ENCODE results near the gene EML6.

EML6 gene

DNA sequence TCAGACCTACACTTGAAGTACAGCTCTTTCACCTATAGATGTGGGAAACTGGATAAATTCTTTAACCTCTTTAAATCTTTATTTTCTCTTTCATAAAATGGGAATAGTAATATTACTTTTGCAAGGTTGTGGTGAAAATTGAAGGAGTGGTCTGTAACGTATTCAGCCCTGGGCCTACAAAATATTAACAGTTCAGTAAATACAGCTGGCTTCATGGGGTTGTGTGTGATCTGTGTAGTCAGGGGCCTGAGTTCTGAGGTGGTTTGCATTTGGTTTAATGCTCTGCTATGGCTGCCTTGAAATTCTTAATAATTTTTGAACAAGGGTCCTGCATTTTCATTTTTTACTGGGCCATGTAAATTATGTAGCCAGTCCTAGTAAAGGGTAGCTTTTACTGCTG, 16.8 kb upstream of the EML6 start:
- no peak for DNase-seq (ENCODE audit: low read depth in 2 of 2)

DNA sequence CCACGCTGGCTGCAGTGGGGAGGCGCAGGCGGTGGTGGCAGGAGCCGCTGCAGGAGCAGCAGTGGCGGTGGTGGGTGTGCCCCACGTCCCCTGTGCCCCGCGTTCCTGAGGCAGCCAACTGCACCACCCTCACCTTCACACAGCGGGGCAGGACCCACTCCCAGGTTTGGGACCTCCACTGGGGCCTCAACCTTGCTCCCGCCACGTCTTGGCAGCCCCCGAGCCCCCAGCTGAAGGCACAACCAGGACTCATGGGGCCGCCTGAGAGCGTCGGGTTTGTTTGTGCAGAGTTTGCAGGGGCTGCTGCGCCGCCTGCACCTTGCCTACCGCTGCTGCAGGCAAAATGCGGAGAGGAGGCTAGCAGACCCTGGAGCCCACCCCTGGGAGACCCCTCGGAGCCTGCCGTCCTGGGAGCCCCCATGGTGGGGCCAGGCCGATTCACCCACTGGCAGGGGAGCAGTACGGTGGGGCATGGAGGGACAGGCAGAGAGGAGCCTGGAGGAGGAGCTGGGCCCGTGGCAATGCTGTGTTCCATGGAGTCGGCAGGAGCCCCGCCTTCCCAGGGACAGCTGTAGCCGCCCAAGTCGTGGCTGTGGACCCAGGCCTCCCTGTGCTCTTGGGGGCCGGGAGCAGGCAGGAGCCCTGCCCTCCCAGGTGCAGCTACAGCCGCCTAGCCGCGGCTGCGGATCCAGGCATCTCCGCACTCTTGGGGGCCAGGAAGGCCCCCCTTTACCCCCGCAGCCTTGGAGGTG, 14.7 kb upstream of the EML6 start:
- DNase-seq (ENCODE audit: low read depth in 2 of 2): no peak

DNA sequence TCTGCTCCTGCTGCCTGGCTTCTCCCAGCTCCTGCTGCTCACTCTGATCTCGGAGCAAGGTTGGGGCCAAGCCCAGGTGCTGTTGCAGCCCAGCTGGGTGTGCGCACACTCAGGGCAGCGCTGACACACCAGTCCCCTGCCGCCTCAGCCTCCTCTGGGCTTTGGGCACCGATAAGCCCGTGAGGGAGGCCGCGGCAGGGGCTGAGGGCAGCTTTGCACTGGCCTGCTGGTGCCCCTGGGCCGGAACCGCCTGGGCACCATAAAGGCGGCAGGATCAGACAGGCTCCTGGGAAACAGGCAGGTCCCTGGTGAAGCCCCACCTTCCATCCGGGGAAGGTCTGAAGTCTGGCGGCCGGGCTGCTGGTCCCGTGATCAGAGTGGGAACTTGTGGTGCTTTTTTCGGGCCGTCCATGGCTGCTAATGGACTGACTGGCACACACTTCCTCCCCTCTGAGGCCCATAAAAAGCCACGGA, 14.1 kb upstream of the EML6 start:
- no peak for DNase-seq (ENCODE audit: low read depth in 2 of 2)

DNA sequence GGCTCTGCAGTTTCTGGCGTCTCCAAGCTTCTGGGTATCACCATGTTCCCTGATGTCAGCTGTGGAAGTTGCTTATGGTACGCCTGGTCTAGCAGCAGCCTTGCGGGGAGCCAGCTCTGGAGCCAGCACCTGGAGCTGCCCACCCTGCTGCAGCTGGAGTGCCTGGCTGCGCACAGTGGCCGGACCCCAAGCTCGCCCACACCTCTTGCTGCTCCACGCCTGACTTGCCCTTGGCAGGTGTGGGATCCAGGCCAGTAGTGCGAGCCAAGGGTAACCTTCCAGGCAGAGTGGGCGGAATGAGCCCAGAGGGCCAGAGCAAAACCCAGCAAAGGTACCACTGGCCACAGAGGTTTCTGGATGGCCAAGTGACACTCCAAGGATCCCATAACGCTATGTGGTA, 13.2 kb upstream of the EML6 start:
- DNase-seq (ENCODE audit: low read depth in 2 of 2): no peak

DNA sequence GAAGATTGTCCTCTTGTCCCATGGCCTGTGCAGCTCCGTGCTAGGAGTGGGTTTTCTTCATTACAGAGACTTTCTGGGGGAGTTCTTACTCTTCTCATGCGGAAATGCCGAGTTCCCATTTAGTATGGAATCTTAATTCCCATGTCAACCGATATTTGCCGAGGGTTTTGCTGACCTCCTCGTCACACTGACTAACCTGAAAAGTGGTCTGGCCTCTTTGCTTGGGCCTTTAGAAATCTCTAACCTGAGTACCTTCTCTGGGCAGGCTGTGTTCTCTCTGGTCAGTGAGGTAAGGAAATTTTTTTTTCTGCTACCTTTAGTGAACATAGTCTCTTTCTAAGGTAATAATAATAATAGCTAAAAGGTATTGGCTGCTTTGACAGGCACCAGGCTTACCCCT, 10.9 kb upstream of the EML6 start:
- DNase-seq (ENCODE audit: low read depth in 2 of 2): no peak

DNA sequence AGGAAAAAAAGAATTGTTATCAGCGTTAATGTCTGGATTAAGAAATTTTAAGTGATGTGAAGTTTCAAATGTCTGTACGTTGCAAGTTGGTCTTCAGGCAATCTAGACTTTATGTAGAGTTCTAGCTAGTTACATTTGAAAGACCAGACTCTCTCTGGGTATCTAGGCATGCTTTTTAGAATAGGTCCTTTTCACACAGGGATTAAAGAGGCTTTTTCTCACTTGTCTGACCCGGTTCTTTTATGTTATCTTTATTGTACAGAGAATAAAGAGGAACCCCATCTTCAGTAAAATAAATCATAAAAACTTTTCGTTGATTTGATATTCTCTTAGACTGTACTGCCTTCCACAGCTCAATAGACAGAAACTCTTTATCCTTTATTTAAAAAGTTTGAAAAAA, 8.5 kb upstream of the EML6 start:
- no peak for DNase-seq (ENCODE audit: low read depth in 2 of 2)

DNA sequence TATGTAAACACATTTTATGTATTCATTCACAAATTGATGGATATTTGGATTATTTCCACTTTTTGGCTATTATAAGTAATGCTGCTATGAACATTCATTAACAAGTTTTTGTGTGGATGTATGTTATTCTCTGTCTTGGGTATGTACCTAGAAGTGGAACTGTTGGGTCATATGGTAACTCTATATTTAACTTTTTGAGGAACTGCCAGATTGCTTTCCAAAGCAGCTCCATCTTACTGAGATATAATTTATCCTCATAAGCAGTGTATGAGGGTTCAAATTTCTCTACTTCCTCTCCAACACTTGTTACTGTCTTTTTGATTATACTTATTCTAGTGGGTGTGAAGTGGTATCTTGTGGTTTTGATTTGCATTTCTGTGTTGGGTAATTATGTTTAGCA, 7.1 kb upstream of the EML6 start:
- DNase-seq (ENCODE audit: low read depth in 2 of 2): no peak

DNA sequence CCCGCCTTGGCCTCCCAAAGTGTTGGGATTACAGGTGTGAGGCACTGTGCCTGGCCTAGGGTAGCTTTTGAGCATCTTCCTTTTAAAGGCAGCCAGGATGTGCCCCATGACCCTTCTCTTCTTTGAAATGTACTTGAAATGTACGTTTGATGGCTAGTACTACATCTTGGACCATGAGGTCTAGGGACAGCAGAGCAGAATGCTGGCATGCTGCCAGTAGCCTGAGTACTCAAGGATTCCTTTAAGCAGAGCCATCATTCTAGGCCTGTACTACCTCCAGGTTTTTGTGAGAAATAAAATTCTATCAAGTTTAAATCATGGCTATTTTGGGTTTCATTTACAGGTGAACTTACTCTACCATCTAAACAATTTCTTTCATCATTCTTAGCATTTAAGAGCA, 2.9 kb upstream of the EML6 start:
- DNase-seq (ENCODE audit: low read depth in 2 of 2): no peak

DNA sequence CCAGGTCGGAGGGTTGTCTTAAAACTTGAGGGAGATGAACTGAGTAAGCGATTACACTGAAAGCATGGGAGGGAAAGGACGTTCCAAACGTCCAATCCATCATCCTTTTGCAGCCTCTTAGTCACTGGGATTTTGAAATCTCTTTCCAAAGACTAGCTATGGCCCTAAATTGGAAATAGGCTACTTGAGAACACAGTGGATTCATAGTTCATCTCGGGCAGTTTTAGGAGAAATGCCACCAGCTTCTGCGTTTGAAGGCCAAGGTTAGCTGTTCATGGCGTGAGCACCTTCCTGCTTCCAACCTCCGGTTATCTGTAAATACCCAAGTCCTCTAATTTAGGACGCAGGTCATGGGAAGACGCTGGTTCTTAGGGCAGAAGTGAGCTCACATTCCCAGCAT, 821 bp upstream of the EML6 start:
- no peak for DNase-seq (ENCODE audit: low read depth in 2 of 2)

DNA sequence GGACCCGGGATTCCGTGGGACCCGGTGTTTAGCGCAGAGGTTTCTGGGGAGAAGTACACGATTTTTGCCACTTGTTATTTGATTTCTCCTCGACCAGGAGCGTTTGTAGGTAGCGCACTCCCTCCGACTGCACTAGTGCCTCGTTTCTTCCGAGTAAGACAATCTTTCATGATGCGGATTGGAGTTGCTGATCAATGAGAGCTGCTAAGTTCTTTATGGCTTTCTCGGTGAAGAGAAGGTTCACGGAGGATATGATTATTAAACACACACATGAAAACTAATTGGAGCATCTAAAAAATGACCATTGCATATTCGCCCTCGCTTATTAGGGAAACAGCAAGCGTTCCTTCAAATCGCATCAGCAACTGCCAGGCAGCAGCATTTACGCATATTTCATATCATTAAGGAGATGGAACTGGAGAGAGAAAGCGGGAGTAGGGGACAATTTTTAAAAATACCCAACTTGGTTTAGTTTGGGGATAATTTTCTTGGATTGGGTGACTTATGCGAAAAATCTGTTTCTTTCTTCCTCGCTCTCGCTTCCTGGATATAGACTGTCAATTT, 616 bp downstream of the EML6 start:
- no peak for DNase-seq (ENCODE audit: low read depth in 2 of 2)

DNA sequence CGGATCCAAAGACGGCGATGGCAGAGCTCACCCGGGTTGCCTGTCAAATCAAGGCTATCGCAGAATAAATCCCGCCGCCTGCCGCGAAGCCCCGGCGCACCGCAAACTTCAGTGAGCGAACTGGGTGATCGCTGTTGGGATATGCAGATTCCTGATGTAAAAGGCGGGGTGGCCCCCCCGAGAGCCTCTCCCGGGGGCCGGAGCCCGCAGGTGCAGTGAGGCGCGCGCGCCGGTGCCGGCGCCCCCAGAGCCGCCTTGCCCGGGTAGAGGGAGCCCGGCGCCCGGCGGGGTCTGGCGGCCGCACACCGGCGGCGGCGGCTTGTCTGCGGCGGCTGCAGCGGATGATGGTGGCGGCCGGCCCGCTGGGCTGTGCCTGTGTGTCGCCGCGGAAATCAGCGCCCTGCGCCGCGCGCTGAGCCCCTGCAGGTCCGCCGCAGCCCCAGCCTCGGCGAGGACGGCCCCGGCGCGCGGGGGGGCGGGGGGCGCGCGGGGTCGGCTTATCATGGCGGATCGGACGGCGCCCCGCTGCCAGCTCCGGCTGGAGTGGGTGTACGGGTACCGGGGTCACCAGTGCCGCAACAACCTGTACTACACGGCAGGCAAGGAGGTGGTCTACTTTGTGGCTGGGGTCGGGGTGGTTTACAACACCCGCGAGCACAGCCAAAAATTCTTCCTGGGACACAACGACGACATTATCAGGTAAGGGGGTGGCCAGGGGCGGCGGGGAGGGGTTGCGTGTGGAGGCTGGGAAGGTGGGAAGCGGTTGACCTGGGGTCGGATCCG, 1.3 kb downstream of the EML6 start:
- no peak for DNase-seq (ENCODE audit: low read depth in 2 of 2)

DNA sequence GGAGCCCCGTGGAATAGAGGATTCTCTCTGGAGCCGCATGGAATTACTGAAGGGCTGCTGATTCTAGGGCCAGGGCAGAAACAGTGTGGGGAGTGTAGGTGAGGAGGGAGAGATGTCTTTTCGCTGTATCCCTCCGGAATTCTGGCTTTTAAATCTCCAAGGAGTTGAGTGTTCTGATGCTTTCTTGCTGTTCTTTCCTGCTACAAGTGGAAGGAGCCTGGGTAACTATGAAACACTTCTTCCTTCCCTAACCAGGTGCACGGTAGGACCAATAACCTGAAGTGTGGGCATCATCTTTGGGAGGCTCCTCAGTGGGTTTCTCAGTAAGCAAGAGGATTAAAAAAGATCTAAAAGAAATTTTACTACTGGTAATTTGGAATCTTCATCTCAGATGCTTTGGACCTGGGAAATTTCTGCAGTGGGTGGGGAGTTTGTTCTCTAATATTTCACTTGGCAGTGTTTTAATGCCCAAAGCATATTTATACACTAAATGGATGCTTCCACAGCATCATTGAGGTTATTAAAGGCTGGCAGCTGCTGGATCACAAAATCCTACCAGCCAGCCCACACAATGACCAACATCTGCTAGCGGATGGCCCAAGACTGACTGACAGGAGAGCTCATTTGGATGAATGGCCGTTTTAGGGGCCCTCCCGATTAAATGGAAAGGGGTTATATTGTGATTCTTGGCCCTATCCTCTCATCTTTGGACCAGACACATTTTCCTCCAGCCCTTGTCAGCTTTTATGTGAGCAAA, 2.1 kb downstream of the EML6 start:
- no peak for DNase-seq (ENCODE audit: low read depth in 2 of 2)

DNA sequence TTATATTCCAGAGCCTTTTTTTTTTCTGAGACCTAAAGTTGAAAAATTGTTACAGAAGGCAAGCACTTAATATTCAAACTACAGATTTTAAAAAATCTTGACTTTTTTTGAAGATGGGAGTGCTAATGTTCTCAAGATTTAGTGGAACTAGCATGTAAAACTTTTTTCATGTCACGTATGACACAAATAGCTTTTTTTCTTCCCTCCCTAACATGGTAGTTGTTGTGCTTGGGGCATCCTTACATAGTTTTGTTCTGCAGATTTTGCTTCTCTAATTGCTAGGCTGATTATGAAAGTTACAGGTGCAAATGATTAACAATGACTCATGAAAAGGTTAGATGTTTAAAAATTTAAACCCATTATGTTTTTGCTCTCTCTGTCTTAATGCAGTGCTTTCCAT, 3.0 kb downstream of the EML6 start:
- no peak for DNase-seq (ENCODE audit: low read depth in 2 of 2)

DNA sequence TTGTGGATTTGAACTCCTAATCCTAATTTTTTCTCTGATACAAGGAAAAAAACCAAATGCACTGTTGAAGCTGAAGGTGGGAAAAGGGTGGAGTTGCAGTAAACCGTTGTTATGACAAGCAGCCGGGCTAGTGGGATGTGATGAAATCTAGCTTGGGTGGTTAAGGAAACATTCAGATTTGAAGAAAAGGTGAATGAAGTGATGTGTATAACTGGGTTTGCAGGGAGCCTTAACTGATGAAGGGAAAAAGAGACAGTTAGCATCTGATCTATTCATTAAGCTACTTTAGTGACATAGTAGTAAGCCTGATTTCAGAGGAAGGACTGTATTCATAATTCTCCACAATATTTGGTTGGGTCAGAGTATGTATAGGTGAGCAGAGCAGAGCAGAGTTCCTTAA, 3.5 kb downstream of the EML6 start:
- DNase-seq (ENCODE audit: low read depth in 2 of 2): no peak

DNA sequence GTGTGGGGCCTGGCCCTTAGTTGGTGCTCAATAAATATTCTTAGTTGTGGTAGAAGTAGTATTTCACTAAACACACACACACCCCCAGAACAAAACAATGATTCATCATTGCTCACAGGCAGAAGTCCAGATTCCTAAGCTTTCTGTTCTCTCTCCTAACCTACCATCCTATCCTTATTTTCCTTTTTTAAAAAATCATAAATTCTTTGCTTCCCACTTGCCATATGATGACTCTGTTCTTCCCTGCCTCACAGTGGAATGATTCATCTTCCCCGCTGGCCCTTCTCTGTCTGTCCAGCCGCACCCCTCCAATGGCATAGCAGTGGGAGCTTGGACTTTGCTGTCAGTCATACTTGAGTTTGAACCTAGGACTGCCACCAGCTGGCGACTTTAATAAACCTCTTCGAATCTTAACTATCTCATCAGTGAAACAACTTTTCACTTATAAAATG, 5.2 kb downstream of the EML6 start:
- DNase-seq (ENCODE audit: low read depth in 2 of 2): no peak

DNA sequence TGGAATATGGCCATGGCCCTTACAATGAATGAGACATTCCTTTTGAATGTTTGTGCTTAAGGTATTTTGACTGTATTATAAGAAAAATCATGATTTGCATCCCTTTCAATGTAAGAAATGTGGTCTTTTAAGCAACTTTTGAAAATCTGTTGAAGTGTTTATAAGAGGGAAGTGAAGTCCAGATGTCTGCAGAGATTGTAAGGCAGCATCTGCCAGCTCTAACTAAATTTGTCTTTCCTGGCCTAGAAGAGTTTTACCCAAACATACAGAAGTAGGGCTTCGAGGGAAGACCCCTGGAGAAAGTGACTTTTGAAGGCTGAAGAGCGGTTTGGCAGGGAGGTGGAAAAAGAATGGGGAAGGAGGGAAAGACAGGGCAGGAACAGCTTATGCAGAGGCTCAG, 12.2 kb downstream of the EML6 start:
- no peak for DNase-seq (ENCODE audit: low read depth in 2 of 2)

DNA sequence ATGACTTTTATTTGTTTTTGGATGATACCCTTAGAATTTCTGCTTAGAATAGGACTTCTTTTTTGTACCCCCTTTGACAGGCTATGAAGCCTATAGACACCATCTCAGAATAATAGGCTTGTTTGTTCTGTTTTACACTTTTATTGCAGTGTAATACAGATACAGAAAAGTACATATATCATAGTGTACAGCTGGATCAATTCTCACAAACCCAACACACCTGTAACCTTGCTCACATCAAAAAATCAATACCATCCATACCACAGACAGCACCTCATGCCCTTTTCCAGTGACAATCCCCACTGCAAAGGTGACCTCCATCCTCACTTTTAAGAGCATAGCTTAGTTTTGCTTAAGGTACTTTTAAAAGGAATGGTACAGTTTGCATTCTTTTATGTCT, 14.8 kb downstream of the EML6 start:
- no peak for DNase-seq (ENCODE audit: low read depth in 2 of 2)

DNA sequence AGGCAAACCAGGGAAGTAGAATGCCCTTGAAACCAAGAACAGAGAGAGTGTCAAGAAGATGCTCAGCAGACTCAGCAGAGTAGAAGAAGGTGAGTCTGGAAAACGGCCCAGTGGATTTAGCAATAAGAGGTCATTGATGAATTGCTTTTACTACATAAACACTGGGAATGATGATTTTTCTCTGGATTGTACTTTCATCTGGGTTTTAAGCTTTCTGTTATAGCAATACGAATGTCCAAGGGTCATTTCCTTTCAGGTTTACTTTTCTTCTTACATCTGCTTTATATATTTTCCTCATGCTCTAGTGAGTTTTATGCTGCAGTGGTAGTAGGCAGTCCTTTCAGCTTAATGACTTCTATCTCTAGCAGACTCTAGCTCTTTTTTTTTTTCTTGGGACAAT, 16.9 kb downstream of the EML6 start:
- no peak for DNase-seq (ENCODE audit: low read depth in 2 of 2)

DNA sequence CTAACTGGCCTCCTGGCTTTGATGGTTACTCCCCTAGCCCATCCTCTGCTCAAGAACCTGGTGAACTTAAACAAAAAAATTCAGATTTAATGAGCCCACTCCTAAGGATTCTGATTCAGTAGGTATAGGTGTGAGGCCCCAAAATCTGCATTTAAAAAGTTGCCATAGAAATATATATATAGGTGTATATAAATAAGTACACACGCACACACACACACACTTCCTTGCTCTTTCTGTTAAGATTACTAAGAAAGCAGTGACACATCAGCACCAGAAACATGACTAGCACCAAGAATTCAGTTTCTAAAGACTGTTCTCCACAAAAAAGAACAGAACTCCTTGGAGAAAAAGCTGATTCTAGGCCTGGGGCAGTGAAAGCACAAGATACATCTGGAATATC, 17.8 kb downstream of the EML6 start:
- DNase-seq (ENCODE audit: low read depth in 2 of 2): no peak

DNA sequence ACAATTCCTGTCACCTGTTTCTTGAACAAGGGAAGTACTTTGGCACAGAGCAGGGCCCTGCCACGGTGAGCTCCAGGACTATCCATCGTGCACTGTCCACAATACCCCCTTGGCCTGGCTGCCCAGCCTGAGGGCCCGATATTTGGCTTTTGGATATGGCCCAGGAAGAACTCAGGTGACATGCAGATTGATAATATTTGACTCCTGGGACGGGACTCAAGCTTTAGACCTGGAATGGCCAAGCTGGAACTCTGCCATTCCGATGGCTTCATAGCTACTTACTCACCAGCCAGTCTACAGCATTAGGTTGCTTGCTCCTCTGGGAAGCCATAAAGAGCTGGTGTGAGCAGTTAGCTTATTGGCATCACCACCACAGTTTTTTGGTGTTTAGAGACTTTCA, 26.6 kb downstream of the EML6 start:
- no peak for DNase-seq (ENCODE audit: low read depth in 2 of 2)

DNA sequence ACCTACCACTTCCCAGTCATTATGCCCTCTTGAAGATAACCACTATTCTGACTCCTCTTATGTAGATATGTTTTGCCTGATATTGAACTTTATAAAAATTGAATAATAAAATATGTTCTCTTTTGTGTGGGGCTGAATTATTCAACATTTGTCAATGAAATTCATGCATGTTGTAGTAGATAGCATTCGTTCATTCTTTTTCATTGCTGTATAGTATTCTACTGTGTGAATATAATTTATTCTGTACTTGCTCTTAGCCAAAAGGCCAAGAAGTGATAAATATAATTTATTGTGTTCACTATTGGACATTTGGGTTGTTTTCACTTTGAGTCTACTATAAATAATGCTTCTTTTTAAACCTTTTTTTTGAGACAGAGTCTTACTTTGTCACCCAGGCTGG, 29.0 kb downstream of the EML6 start:
- DNase-seq (ENCODE audit: low read depth in 2 of 2): no peak

DNA sequence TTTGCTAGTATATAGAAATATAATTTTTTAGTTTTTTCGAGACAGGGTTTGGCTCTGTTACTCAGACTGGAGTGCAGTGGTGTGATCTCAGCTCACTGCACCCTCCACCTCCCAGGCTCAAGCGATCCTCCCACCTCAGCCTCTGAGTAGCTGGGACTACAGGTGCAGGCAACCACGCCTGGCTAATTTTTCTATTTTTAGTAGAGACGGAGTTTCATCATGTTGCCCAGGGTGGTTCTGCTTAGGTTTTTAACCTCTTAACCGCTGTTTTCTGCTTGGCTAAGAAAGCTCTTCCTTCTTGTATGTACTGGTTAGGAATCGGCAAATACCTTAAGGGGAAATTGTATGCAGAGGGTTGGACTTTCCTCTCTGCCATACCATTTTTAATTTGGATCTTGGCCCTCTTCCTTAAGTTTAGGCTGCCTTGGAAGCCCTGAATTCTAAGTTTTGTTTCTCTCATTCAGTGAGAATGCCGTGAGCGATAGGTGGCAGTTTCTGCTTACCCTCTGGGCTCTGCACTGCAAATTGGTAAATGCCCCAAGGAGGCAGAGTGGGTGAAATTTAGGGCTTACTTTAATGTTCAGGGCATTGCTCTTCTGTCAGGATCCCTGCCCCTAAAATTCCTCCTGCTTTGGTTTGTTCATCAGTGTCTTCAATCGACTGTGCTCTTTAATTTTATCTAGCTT, 32.3 kb downstream of the EML6 start:
- DNase-seq (ENCODE audit: low read depth in 2 of 2): no peak

Measured in stimulated activated CD4-positive, alpha-beta T cell treated with anti-CD3 and anti-CD28 coated beads, Interleukin-4, amount 100 ng/mL, for 48 hours (primary cell).